ENCODE measurements around the gene TSPAN14. TPM values are rescaled to one million over a fixed set of nuclear protein-coding genes. Genes with fewer than 3 reads are reported as not detected.
A peak's percentile ranks its signal among the peaks of the same experiment; 100 is the strongest.

Gene TSPAN14
- total and polyA plus RNA-seq, 2 of the 13 experiments (the other 11 are each of a cell fraction or from before 2014, with no cell fraction given) = 24.1 to 80.6 TPM

- Histone ChIP-seq H2AFZ (ENCODE audit: low read length) (no peak overlapping the region), H3K27me3 (ENCODE audit: control insufficient read depth in 1 of 2, insufficient read depth in 2 of 2, low read length in 2 of 2) (no peaks in the 10 kb centered on the region), H3K4me2 (ENCODE audit: low read depth, low read length) (no peak overlapping the region), H3K36me3 (replicated peaks in 1 of 2; ENCODE audit: control insufficient read depth in 1 of 2, insufficient read depth in 2 of 2, low read length in 2 of 2) (peaks cover 10 to 52% of the 10 kb centered on the region in 2 experiments), H3K79me2 (ENCODE audit: insufficient read depth, low read length) (peaks cover 97% of the 10 kb centered on the region), H3K27ac (ENCODE audit: extremely low read length, insufficient read depth, low read length) (no peak overlapping the region), H4K20me1 (ENCODE audit: insufficient read depth, low read length) (peaks cover 35% of the 10 kb centered on the region), H3K4me1 (ENCODE audit: insufficient read depth, low read length) (peaks cover 80% of the 10 kb centered on the region), H3K4me3 (replicated peaks in 1 of 3; ENCODE audit: insufficient read depth in 1 of 3, low read depth in 2 of 3, low read length in 3 of 3) (no peak overlapping the region), H3K9me3 (ENCODE audit: low read length) (no peaks in the 10 kb centered on the region), H3K9ac (ENCODE audit: insufficient read depth, low read depth, low read length) (no peak overlapping the region)
- no peak for FAIRE-seq
- ATAC-seq = no peak
- 91% methylated on average over 9 of the region's 9 CpGs for WGBS (ENCODE audit: low lambda C conversion rate)
- intact Hi-C loops (cut with micrococcal nuclease; ENCODE audit: unreplicated experiment) = no loop called here
- ChIA-PET CTCF (ENCODE audit: low intra/inter-chr PET ratio, low total read pairs) (no interaction called here), POLR2A (interaction anchor here (1.1 to 2.6 kb wide), 4 partner anchors 8 to 32 kb away, joined by 3 to 7 read pairs (median 5); no protein-coding TSS in a partner anchor)
- DNase-seq (ENCODE audit: low spot score) = no peak
- in situ Hi-C loops (cut with HindIII; ENCODE audit: extremely low pct_ligation_motif_present, low pct_unique_long_range_greater_than_20kb) = no loop called here
- TF ChIP-seq SMAD9 (CRISPR knock-in tag; IDR thresholded peaks at IDR 0.05) = no peak
- TF ChIP-seq FOSL2 (CRISPR knock-in tag; IDR thresholded peaks at IDR 0.05) = peak; percentile 26; the same call in 1 of the 2 replicates
- TF ChIP-seq, protein P1, sequence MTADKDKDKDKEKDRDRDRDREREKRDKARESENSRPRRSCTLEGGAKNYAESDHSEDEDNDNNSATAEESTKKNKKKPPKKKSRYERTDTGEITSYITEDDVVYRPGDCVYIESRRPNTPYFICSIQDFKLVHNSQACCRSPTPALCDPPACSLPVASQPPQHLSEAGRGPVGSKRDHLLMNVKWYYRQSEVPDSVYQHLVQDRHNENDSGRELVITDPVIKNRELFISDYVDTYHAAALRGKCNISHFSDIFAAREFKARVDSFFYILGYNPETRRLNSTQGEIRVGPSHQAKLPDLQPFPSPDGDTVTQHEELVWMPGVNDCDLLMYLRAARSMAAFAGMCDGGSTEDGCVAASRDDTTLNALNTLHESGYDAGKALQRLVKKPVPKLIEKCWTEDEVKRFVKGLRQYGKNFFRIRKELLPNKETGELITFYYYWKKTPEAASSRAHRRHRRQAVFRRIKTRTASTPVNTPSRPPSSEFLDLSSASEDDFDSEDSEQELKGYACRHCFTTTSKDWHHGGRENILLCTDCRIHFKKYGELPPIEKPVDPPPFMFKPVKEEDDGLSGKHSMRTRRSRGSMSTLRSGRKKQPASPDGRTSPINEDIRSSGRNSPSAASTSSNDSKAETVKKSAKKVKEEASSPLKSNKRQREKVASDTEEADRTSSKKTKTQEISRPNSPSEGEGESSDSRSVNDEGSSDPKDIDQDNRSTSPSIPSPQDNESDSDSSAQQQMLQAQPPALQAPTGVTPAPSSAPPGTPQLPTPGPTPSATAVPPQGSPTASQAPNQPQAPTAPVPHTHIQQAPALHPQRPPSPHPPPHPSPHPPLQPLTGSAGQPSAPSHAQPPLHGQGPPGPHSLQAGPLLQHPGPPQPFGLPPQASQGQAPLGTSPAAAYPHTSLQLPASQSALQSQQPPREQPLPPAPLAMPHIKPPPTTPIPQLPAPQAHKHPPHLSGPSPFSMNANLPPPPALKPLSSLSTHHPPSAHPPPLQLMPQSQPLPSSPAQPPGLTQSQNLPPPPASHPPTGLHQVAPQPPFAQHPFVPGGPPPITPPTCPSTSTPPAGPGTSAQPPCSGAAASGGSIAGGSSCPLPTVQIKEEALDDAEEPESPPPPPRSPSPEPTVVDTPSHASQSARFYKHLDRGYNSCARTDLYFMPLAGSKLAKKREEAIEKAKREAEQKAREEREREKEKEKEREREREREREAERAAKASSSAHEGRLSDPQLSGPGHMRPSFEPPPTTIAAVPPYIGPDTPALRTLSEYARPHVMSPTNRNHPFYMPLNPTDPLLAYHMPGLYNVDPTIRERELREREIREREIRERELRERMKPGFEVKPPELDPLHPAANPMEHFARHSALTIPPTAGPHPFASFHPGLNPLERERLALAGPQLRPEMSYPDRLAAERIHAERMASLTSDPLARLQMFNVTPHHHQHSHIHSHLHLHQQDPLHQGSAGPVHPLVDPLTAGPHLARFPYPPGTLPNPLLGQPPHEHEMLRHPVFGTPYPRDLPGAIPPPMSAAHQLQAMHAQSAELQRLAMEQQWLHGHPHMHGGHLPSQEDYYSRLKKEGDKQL (CRISPR knock-in tag; IDR thresholded peaks at IDR 0.05; ENCODE audit: low read depth) = no peak
- BruUV-seq (replicated peaks) = no TSS peak
These were observed 18.4 kb downstream of the TSPAN14 start for GRCh38 chr10:80472234-80473095.
